Fibroblast of mammary gland (primary cell): ENCODE results near the gene ACAD11.
A peak's percentile ranks its signal among the peaks of the same experiment; 100 is the strongest.

Experiments used
- DNase-seq: peaks from one replicate; pipeline ENCODE4 v3.0.0-alpha.2; 2010; ENCODE audit warnings: low read depth
- H3K4me3 ChIP-seq: 2 replicates; pipeline ENCODE4 v1.5.1; 2011; ENCODE audit warnings: low read depth, mild to moderate bottlenecking, low read length, moderate library complexity; ENCODE audit not compliant: control insufficient read depth
- TF ChIP-seq, protein P1 (sequence below): conservative IDR thresholded peaks from 2 replicates; pipeline ENCODE4 v1.5.1; 2011; ENCODE audit warnings: low read depth, low read length, inconsistent platforms; ENCODE audit not compliant: control insufficient read depth, insufficient read depth

ACAD11 gene

GRCh38 chr3:132521901-132522300 lies 137.7 kb downstream of the ACAD11 start:
- no peak for DNase-seq
- TF ChIP-seq, protein P1, sequence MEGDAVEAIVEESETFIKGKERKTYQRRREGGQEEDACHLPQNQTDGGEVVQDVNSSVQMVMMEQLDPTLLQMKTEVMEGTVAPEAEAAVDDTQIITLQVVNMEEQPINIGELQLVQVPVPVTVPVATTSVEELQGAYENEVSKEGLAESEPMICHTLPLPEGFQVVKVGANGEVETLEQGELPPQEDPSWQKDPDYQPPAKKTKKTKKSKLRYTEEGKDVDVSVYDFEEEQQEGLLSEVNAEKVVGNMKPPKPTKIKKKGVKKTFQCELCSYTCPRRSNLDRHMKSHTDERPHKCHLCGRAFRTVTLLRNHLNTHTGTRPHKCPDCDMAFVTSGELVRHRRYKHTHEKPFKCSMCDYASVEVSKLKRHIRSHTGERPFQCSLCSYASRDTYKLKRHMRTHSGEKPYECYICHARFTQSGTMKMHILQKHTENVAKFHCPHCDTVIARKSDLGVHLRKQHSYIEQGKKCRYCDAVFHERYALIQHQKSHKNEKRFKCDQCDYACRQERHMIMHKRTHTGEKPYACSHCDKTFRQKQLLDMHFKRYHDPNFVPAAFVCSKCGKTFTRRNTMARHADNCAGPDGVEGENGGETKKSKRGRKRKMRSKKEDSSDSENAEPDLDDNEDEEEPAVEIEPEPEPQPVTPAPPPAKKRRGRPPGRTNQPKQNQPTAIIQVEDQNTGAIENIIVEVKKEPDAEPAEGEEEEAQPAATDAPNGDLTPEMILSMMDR, result no peak
- H3K4me3 ChIP-seq, result no peak overlapping the region

GRCh38 chr3:132519914-132520313 lies 139.7 kb downstream of the ACAD11 start:
- TF ChIP-seq, protein P1, result no peak
- H3K4me3 ChIP-seq, result no peak overlapping the region
- no peak for DNase-seq

- DNase-seq, result no peak
- H3K4me3 ChIP-seq, result no peak overlapping the region
- TF ChIP-seq, protein P1, result no peak
These were observed 142.3 kb downstream of the ACAD11 start for GRCh38 chr3:132517311-132517710.

GRCh38 chr3:132513057-132513456 lies 146.6 kb downstream of the ACAD11 start:
- TF ChIP-seq, protein P1, result no peak
- no peak for DNase-seq

DNA sequence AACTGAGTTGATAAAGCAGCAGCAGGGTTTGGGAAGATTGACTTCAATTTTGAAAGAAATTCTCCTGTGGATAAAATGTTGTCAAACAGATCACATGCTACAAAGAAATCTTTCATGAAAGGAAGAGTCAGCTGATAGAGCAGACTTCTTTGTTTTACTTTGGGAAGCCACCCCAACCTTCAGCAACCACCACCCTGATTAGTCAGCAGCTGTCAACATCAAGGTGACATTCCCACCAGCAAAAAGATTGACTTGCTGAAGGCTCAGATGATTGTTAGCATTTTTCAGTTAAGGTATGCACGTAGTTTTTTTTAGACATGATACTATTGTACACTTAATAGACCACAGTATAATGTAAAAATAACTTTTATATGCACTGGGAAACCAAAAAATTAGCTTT lies 150.1 kb downstream of the ACAD11 start:
- no peak overlapping the region for H3K4me3 ChIP-seq
- TF ChIP-seq, protein P1, result no peak
- DNase-seq, result no peak

More at GRCh38 chr3:132513057-132513456, 146.6 kb downstream of the ACAD11 start:
- no peak overlapping the region for H3K4me3 ChIP-seq

DNA sequence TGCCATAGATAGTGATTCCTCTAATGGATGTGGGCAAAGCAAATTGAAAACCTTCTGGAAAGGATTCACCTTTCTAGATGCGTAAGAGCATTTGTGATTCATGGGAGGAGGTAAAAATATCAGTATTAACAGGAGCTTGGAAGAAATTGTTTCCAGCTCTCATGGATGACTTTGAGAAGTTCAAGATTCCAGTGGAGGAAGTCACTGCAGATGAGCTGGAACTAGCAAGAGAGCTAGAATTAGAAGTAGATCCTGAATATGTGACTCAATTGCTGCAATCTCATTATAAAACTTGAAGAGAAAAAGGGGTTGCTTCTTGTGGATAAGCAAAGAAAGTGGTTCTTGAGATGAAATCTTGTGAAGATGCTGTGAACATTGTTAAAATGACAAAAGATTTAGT lies 150.5 kb downstream of the ACAD11 start:
- TF ChIP-seq, protein P1, result no peak
- DNase-seq, result peak; percentile 9

More for the DNA sequence above, 150.5 kb downstream of the ACAD11 start:
- no peak overlapping the region for H3K4me3 ChIP-seq
